ENCODE measurements around the gene PSMD1.
"Not testable (repeated sequence)": the region's sequence is repeated elsewhere in the genome, so short reads cannot be mapped to it uniquely, and the experiment has no call there.

Gene PSMD1

GRCh38 chr2:231161252-231161839 lies 104.7 kb downstream of the PSMD1 start:
- DNase-seq: no peak

- DNase-seq: no peak
Measured at GRCh38 chr2:231161877-231162329, 105.2 kb downstream of the PSMD1 start.

GRCh38 chr2:231163011-231163410 lies 106.3 kb downstream of the PSMD1 start:
- DNase-seq: no peak

GRCh38 chr2:231163414-231164095 lies 106.9 kb downstream of the PSMD1 start:
- DNase-seq: no peak

- no peak for DNase-seq
Measured at GRCh38 chr2:231167745-231168459, 111.2 kb downstream of the PSMD1 start.

GRCh38 chr2:231168460-231169139 lies 111.9 kb downstream of the PSMD1 start:
- DNase-seq: no peak

GRCh38 chr2:231169488-231169887 lies 112.8 kb downstream of the PSMD1 start:
- no peak for DNase-seq

GRCh38 chr2:231170055-231170454 lies 113.4 kb downstream of the PSMD1 start:
- DNase-seq: no peak

GRCh38 chr2:231172025-231172424 lies 115.4 kb downstream of the PSMD1 start:
- no peak for DNase-seq

GRCh38 chr2:231174211-231174651 lies 117.6 kb downstream of the PSMD1 start:
- DNase-seq: no peak

GRCh38 chr2:231176066-231176465 lies 119.4 kb downstream of the PSMD1 start:
- no peak for DNase-seq

GRCh38 chr2:231177156-231178025 lies 120.7 kb downstream of the PSMD1 start:
- no peak for DNase-seq

GRCh38 chr2:231178805-231179204 lies 122.1 kb downstream of the PSMD1 start:
- not testable (repeated sequence) for DNase-seq

GRCh38 chr2:231181860-231182512 lies 125.3 kb downstream of the PSMD1 start:
- no peak for DNase-seq

GRCh38 chr2:231182513-231182899 lies 125.8 kb downstream of the PSMD1 start:
- no peak for DNase-seq

- DNase-seq: no peak
Measured at GRCh38 chr2:231183851-231184250, 127.2 kb downstream of the PSMD1 start.

GRCh38 chr2:231184319-231184718 lies 127.7 kb downstream of the PSMD1 start:
- no peak for DNase-seq

GRCh38 chr2:231185050-231185725 lies 128.5 kb downstream of the PSMD1 start:
- no peak for DNase-seq

GRCh38 chr2:231185886-231186285 lies 129.2 kb downstream of the PSMD1 start:
- no peak for DNase-seq

GRCh38 chr2:231186325-231186724 lies 129.7 kb downstream of the PSMD1 start:
- no peak for DNase-seq
